ENCODE results near the gene GLRX2.

GLRX2 gene

DNA sequence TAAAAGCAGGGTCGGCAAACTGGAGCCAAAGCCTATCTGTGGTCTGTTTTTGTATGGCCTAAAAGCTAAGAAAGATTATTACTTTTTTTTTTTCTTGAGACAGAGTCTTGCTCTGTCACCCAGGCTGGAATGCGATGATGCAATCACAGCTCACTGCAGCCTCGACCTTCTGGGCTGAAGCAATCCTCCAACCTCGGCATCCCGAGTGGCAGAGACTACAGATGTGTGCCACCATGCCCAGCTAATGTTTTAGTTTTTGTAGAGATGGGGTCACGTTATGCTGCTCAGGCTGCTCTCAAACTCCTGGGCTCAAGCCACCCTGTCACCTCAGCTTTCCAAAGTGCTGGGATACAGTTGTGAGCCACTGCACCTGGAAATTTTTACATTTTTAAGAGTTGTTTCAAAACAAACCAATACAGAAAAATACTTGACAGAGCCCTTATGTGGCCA is 6.5 kb upstream of the GLRX2 start:
- no peak for DNase-seq

DNA sequence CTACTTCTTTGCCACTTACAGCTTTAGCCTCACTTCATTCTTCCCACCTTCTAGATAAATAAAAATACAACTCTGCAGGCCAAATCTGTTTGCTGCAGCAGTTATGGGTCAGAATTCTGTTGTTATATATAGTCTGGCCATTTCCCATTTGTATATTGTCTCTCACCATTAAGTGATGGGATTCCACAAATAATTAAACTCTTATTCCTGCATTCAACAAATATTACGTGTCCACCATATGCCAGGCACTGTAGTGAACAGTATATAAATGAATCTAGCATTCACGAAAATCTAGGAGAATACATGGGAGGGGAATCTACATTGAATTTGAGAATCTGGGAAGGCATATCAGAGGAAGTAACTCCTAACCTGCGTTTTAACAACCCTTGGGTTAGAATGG is 5.7 kb upstream of the GLRX2 start:
- DNase-seq = no peak

DNA sequence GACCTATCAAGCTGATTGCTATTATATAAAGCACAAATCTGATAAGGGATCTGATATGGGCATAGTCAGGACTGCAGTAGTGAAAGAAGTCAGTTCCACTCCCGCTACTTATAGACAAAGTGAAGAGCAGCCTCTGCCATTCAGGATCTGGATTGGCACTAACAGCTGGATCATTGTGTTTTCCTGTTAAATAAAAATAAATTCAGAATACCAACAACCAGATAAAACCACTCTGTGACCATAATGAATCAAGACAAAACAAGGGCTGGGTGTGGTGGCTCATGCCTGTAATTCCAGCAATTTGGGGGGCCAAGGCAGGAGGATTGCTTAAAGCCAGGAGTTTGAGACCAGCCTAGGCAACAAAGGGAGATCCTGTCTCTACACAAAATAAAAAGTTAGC is 5.0 kb upstream of the GLRX2 start:
- DNase-seq = no peak

DNA sequence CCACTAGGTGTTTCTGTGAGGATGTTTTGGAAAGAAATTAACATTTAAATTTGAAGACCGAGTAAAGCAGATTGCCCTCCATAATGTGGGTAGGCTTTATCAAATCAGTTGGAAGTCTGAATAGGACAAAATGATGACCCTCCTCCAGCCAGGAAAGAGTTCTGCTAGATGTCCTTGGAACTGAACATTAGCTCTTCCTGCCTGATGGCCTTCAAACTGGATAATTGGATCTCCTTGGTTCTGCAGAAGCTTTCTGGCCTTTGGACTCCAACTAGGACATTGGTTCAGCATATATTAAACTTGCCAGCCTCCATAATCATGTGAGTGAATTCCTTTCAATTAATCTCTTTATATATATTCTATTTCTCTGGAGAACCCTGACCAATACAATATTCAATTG is 4.4 kb upstream of the GLRX2 start:
- no peak for DNase-seq

DNA sequence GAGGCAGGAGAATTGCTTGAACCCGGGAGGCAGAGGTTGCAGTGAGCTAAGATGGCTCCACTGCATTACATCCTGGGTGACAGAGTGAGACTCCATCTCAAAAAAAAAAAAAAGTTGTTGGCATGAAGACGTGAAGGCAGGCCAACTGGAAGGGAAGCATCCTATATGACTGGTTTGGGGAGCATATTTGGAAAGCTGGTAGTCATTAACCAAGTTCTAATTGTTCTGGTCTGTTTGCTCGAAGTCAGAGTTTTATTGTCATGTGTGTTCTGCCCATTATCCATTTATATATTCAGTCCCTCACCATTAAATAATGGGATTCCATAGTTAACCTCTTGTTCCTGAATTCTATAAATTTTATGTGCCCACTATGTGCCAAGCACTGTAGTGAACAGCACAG is 3.3 kb upstream of the GLRX2 start:
- no peak for DNase-seq

DNA sequence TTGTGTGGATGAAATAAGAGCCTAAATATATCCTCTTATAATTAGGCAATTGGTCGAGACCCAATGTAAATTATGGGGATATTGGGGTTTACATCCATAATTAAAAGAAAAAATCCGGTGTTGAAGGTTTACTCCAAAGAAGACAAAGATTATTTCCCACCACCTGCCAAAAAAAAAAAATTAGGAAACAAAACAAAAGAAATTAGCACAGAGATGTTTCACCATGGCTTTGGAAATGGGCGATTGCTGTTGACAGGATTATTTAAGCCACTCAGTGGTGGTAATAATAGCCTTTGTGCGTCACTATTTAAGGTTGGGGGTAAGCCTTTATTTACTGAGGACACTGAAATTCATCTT is 585 bp upstream of the GLRX2 start:
- DNase-seq = no peak

DNA sequence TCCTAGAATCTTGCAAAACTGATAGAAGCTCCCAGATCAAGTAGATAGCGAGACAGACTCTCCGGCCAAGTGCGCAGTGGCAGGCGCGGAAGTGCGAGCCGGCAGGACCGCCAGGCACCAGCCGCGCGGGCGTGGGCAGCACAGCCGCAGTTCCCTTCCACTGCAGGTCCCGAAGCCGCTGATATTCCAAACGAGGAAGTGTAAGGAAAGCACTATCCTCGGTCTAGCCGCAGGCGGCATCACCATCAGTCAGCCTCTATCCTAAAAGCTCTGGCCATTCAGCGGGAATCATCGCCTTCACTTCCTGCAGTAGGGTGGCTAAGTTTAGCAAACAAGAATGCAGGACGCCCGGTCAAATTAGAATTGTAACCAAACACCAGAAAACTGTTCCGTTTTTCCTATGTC is 710 bp downstream of the GLRX2 start:
- peak in 1 of 2 experiments; percentile 22 for DNase-seq

DNA sequence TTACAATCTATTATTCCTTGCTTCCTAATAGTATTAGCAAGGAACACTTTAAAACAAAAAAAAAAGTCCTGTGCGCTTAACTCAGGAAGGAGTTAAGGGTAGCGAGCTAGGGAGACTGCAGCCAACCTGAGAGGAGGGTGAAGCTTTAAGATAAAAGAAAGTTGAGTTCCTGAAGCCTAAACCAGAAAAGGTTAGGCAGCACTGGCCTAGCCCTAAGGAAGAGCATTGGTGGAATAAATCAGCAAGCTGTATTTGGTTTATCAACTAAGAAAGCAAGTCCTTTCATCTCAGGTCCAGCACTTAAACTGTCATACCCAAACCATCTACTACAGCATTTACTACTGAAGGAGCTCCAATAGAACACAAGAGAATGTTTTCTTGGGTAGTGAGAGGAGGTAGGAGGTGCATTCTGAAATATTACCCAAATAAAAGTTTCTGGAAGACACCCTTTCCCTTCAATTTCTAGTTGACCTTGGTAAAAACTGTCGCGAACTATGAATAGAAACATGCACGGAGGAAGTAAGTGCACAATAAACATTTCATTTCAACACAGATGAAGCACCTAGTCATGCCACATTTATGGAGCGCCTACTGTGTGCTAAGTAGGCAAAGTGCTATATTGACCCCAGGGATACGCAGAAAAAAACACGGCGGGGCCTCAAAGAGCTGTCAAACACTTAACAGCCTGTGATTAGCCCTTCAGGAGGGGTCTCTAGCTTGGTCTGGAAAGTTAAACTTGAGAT is 1.3 kb downstream of the GLRX2 start:
- DNase-seq = no peak

DNA sequence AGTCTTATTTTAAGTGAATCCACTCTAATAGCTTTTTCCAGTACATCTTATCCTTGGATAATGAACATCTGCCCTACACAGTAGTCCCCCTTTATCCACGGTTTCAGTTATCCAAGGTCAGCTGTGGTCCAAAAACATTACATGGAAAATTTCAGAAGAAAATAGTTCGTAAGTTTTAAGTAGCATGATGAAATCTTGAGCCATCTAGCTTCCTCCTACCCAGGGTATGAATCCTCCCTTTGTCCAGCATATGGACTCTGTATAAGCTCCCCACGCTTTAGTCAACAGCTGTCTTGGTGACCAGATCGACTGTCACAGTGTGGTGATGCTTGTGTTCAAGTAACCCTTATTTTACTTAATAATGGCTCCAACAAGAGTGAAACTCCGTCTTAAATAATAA is 2.6 kb downstream of the GLRX2 start:
- DNase-seq = no peak

DNA sequence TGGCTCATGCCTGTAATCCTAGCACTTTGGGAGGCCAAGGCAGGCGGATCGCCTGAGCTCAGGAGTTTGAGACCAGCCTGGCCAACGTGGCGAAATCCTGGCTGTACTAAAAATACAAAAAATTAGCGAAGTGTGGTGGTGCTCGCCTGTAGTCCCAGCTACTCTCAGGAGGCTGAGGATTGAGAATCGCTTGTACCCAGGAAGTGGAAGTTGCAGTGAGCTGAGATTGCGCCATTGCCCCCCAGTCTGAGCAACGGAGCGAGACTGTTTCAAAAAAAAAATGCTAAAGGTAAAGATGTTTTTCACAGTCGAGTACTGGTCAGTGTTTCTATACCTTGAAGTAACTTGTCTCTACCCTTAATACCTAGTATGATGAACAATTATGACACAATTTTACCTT is 11.1 kb downstream of the GLRX2 start:
- no peak for DNase-seq

DNA sequence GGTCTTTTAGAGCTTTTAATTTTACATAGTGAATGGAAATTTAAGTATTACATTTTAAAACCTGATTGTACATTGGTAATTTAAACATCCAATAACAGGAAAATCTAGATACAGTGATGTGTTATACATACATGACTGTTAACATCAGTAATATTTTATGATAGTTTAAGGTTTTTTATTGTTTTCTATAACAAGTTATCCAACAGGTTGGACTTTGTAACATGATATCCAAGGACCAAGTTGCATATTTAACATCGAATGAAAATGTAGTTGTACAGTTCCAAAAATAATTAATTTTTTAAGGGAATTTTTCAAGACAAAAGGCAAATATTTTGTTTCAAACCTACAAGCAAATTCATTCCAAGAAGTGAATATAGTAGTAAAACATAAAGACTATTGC is 14.3 kb downstream of the GLRX2 start:
- no peak for DNase-seq

DNA sequence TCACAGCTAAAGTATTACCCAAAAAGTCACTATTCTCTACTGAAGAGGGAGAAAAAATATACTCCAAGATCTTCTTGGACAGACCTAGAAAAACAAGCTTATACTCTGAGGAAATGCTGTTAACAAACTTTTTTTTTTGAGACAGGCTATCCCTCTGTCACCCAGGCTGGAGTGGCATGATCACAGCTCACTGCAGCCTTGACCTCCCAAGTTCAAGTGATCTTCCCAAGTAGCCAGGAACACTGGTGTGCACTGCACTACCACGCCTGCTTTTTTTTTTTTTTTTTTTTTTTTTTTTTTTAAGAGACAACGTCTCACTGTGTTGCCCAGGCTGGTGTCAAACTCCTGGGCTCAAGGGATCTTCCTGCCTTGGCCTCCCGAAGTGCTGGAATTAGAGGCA is 17.3 kb downstream of the GLRX2 start:
- DNase-seq = no peak

DNA sequence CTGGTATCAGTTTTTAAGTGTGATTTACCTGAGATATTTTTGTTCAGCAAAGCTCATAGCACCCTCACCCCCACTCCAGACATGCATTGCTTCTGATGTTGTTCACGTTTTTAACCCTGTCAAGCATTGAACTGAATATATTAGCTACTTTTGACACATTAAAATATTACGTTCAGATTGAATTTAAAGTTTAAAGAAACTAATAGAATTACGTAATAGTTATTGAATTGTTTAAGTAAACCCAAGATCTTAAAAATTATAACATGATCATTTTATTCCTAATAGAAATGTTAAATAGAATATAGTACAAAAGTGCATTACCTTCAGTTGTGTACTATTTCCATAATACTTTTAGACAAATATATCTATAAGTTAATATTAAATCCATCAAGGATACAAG is 18.9 kb downstream of the GLRX2 start:
- no peak for DNase-seq

DNA sequence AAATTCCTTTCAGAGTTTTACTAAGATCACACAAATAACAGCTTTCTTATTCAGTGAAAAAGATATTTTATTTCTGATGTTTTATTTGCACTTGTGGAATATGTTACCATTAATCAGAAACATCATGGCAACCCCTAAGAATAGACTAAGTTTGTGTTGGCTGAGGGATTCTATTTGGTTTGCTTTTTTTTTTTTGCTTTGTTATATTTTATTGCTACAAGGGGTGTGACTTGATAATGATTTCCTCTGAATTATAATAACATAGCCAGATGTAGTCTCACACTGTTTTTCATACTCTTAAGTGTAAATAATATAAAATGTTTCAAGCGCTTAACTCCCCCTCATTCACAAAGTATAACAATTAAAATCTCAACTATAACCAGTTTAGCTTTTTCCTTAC is 20.0 kb downstream of the GLRX2 start:
- DNase-seq = no peak

DNA sequence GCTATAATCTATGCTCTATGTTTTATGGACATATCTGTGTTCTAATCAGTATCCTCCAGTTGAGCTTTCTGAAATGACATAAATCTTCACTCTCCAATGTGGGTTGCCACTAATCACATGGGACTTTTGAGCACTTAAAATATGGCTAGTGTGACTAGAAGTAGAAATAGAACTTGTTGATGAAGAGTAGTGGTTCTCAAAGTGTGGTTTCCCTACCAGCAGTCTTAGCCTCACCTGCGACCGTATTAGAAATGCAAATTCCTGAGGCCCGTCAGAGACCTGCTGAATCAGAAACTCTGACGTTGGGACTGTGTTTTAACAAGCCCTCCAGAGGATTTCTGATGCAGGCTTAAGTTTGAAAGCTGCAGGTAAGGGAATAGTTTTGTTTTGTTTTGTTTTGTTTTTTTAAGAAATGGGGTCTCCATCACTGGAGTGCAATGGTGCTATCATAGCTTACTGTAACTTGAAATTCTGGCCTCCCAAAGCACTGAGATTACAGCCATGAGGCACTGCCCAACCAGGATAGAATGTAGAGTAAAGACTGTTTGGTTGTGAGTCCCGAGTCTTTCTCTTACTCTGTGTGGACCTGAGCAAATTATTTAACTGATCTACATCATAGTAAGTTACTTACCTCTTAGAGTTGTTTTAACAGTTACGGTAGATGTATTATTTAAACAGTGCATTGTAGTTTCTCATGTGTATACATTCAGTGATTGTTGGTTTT is 21.7 kb downstream of the GLRX2 start:
- DNase-seq = no peak

DNA sequence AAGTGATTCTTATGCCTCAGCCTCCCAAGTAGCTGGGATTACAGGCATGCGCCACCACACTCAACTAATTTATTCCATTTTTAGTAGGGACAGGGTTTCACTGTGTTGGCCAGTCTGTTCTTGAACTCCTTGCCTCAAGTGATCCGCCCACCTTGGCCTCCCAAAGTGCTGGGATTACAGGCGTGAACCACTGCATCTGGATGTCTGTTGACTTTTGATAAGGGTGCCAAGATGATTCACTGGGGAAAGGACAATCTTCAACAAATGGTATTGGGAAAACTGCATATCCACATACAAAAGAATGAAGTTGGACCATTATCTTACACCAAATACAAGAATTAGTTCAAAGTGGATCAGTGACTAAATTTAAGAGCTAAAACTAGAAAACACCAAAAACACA is 26.0 kb downstream of the GLRX2 start:
- DNase-seq = no peak

DNA sequence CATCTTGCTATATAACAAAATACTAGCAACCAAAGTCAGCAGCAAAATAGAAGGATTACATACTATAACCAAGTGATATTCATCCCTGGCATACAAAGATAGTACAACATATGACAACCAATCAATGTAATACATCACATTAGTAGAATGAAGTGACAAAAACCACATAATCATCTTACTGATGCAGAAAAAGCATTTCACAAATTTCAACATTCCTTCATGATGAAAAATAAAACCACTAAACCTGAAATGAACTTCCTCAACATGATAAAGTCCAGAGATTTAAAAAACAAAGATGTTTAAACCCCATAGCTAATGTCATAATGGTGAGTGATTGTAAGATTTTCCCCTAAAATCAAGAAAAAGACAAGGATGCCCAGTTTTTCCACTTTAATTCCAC is 27.2 kb downstream of the GLRX2 start:
- no peak for DNase-seq

DNA sequence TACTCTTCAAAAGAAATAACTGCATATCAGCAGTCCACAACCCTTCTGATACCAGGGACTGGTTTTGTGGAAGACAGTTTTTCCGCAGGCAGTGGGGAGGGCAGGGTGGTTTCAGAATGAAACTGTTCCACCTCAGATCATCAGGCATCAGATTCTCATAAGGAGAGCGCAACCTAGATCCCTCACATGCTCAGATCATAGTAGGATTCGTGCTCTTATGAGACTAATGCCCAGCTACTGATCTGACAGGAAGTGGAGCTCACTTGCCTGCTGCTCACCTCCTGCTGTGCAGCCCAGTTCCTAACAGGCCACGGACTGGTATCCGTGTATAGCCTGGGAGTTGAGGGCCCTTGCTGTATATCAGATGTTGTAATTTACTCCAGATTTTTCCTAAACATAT is 34.3 kb downstream of the GLRX2 start:
- DNase-seq = no peak

DNA sequence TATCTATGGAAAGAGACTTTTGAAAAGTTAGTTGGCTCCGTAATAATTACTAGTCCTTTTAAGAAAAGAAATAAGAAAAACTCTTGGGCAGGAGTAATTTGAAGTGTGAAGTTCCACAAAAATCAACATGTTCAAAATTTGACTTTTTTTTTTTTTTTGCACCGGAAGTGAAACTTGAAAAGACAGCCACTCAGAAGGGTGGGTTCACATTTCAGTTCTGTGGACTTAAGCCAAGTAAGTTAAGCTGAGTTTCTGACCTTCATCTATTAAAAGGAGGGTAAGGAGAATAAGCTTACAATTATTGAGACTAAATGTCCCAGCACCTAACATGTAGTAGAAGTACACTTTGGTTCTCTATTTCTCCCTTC is 34.8 kb downstream of the GLRX2 start:
- no peak for DNase-seq

DNA sequence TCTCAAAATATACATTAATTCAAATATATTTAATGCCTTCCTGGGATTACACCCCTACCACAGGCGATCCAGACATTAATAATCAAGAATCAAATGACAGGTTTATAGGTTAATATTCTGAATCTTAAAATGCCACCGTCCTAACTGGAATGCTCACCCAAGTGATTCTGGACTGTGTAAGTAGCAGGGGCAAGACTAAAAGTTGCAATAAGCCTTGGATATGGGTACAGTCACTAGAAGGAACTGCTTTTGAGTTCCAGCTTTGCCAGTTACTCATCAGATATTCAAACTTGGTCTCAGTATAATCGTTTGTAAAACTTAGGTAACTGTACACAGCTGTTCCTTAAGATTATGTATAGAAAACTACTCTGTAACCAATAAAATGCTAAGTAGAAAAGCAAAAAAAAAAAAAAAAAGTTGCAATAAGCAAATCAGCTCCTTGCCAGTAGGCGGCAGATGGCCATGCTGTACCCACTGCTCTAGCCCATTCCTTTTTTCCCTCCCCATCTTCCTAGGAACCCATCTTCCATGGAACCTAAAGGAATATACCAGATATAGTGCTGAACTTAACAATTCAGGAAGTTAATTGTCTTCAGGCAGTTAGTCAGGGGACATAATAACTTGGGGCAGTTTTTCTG is 35.3 kb downstream of the GLRX2 start:
- DNase-seq = no peak

DNA sequence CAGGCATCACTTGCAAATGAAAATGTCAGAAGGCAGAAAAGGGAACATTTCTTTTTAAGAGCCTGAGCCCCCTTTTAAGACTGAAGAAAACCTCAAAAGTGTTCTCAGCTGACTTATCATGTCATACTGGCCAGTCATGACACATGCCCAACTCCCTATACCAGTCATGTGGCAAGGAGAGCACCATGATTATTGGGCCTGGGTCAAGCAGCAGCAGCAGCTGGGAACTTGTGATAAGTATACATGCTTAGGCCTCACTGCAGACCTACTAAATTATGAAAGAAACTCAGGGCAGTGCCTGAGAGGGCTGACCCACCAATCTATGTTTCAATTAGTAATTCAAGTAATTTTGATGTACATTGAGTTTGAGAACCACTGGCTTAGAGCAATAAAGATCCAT is 37.2 kb downstream of the GLRX2 start:
- DNase-seq = no peak

DNA sequence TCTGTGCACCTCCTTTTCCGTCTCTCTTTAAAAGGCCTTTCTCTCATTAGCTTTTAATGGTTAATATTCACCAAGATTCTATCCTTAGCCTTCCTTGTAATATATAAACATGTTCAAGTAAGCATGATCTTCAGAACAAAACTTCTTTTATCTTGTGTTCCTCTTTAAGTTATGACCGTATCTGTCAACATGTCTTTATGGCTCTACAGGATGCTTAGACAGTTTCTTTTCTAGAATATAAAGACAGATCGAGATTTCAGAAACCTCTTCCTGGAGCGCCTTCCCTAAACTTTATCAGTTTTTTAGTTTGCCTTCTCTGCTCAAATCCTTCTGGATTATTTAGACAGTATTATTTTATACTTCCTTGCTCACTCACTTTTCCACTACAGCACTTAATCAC is 38.6 kb downstream of the GLRX2 start:
- DNase-seq = no peak

DNA sequence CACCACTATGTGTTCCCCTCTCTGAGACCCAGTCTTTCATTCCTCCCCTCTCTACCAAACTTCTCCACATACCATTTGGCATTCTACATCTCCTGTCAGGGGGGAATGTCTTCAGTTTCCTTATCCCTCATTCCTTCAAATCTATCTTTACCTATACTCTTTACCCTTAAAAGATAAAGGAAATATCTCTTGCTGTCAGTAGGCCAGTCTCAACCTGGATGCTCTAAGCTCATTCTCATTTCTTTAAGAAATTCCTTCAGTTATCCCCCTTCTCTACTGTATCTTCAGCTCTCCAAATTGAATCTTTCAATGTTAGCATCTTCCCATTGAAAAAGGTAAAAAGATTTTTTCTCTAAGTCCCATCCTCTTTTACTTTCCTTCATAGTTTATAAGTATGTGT is 39.3 kb downstream of the GLRX2 start:
- no peak for DNase-seq

DNA sequence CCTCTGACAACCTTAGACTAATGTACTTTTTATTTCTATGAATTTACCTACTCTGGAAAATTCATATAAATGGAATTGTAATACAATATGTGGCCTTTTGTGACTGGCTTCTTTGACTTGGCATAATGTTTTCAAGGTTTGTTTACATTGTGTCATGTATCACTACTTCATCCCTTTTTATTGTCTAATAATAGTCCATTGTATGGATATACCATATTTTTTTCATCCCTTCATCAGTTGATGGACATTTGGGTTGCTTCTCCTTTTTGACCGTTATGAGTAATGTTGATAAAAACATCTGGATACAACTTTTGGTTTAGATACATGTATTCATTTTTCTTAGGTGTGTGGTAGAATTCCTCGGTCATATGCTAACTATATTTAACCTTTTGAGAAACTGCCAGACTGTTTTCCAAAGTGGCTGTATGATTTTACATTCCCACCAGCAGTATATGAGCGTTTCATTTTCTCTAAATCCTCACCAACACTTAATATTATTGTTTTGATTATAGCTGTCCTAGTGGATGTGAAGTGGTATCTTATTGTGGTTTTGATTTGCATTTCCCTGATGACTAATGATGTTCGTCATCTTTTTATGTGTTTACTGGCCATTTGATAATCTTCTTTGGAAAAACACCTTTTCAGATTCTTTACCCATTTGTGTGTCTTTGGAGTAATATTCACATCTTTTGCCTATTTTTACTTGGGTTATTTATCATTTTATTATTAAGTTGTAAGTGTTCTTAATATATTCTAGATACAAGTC is 42.3 kb downstream of the GLRX2 start:
- no peak for DNase-seq

All from cerebellar nuclear complex (tissue), 1 donor.